ENCODE data around the gene RBM22. TPM values are rescaled to one million over a fixed set of nuclear protein-coding genes. Genes with fewer than 3 reads are reported as not detected.

Gene RBM22
- total RNA-seq, 1 experiment from 2014 or later, result 61.4 TPM

GRCh38 chr5:150738862-150739261 lies 38.0 kb upstream of the RBM22 start:
- no peak for TF ChIP-seq ATF3 (IDR thresholded peaks at IDR 0.05)
- TF ChIP-seq, protein P1, sequence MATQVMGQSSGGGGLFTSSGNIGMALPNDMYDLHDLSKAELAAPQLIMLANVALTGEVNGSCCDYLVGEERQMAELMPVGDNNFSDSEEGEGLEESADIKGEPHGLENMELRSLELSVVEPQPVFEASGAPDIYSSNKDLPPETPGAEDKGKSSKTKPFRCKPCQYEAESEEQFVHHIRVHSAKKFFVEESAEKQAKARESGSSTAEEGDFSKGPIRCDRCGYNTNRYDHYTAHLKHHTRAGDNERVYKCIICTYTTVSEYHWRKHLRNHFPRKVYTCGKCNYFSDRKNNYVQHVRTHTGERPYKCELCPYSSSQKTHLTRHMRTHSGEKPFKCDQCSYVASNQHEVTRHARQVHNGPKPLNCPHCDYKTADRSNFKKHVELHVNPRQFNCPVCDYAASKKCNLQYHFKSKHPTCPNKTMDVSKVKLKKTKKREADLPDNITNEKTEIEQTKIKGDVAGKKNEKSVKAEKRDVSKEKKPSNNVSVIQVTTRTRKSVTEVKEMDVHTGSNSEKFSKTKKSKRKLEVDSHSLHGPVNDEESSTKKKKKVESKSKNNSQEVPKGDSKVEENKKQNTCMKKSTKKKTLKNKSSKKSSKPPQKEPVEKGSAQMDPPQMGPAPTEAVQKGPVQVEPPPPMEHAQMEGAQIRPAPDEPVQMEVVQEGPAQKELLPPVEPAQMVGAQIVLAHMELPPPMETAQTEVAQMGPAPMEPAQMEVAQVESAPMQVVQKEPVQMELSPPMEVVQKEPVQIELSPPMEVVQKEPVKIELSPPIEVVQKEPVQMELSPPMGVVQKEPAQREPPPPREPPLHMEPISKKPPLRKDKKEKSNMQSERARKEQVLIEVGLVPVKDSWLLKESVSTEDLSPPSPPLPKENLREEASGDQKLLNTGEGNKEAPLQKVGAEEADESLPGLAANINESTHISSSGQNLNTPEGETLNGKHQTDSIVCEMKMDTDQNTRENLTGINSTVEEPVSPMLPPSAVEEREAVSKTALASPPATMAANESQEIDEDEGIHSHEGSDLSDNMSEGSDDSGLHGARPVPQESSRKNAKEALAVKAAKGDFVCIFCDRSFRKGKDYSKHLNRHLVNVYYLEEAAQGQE (IDR thresholded peaks at IDR 0.05; ENCODE audit: low read depth), result no peak
- TF ChIP-seq POLR2A (IDR thresholded peaks at IDR 0.05; ENCODE audit: borderline replicate concordance, extremely low read depth, insufficient read depth, insufficient read length), result no peak
- TF ChIP-seq EZH2phosphoT487 (IDR thresholded peaks at IDR 0.05; ENCODE audit: borderline replicate concordance), result no peak
- TF ChIP-seq SIN3A (IDR thresholded peaks at IDR 0.05; ENCODE audit: low read depth), result no peak
- TF ChIP-seq ZBTB33 (IDR thresholded peaks at IDR 0.05; ENCODE audit: extremely low read depth, insufficient replicate concordance, low read length), result no peak
- no peak for TF ChIP-seq RAD21 (IDR thresholded peaks at IDR 0.05; ENCODE audit: low read depth)
- no peak overlapping the region for H3K27ac ChIP-seq (ENCODE audit: low read depth, low read length)
- H2AFZ ChIP-seq (ENCODE audit: low read depth, low read length, poor library complexity, severe bottlenecking), result no peak overlapping the region
- DNase-seq (ENCODE audit: low read depth, low spot score) (no peak), ATAC-seq (no peak)
- no peaks in the 10 kb centered on the region for H3K4me1 ChIP-seq (ENCODE audit: control insufficient read depth in 1 of 2, insufficient read depth in 2 of 2, low read length in 2 of 2)
- peaks cover 83% of the 10 kb centered on the region for H3K79me2 ChIP-seq (ENCODE audit: insufficient read depth, low read length)
- H4K20me1 ChIP-seq (ENCODE audit: insufficient read depth), result no peaks in the 10 kb centered on the region
- BruUV-seq (replicated peaks), result no TSS peak
- no peak overlapping the region for H3K9ac ChIP-seq (ENCODE audit: low read length)
- H3K9me3 ChIP-seq (ENCODE audit: control insufficient read depth in 1 of 2, insufficient read depth in 1 of 2, low read depth in 1 of 2, low read length in 2 of 2), result no peaks in the 10 kb centered on the region
- no peak overlapping the region for H3K4me3 ChIP-seq (replicated peaks in 1 of 2; ENCODE audit: low read depth in 1 of 2, low read length in 2 of 2)
- POLR2A ChIA-PET, result no interaction called here
- H3K4me2 ChIP-seq (ENCODE audit: low read length), result no peak overlapping the region
- intact Hi-C loops (cut with micrococcal nuclease), result no loop called here
- RAD21 ChIA-PET (ENCODE audit: low non-redundant PET in 1 of 2, low total read pairs in 2 of 2, uncharacterized antibody in 2 of 2, unreplicated experiment in 2 of 2), result no interaction called here
- H3K36me3 ChIP-seq (ENCODE audit: control insufficient read depth in 1 of 2, insufficient read depth in 2 of 2, low read length in 2 of 2), result no peaks in the 10 kb centered on the region
- no peaks in the 10 kb centered on the region for H3K9me2 ChIP-seq (ENCODE audit: insufficient read depth)
- CTCF ChIA-PET, result no interaction called here
- no peaks in the 10 kb centered on the region for H3K27me3 ChIP-seq (ENCODE audit: insufficient read depth, low read length)
